IMR-90 (cell line): ENCODE measurements around the gene BANF1. TPM values are rescaled to one million over a fixed set of nuclear protein-coding genes. Genes with fewer than 3 reads are reported as not detected.

Experiments
- ATAC-seq: fragments of 200-7000 bp; cut with Tn5 transposase; 2 replicates; pipeline ENCODE4 v1.9.1; 2020; ENCODE audit warnings: low read depth, mild to moderate bottlenecking, moderate library complexity
- BruUV-seq: library from RNA; stranded (reverse); fragments of 400-500 nt; replicated peaks from 2 replicates; lab custom pipeline; 2021; lab: Mats Ljungman, UMichigan
- CTCF ChIA-PET: fragments of 300-600 bp; formaldehyde crosslinking; extraction: SDS; loops from one replicate; lab custom pipeline; 2021; ENCODE audit warnings: antibody characterized with exemption; lab: Yijun Ruan, JAX
- POLR2A ChIA-PET: fragments of 300-600 bp; sonication (Branson Sonifier 250); formaldehyde crosslinking; loops from one replicate; lab custom pipeline; 2022; ENCODE audit warnings: antibody characterized with exemption; ENCODE audit not compliant: unreplicated experiment; lab: Charles Lee
- DNase-seq: peaks from one replicate; pipeline ENCODE4 v3.0.0; 2013
- H2AFZ ChIP-seq: replicated peaks from 2 replicates; pipeline ENCODE3; 2013; ENCODE audit warnings: low read length, mild to moderate bottlenecking; ENCODE audit not compliant: poor library complexity
- H2AK5ac ChIP-seq: 2 replicates; pipeline ENCODE4 v1.6.1; 2013; ENCODE audit warnings: low read depth, low read length, inconsistent platforms
- H2AK9ac ChIP-seq: replicated peaks from 2 replicates; pipeline ENCODE3; 2013; ENCODE audit warnings: mild to moderate bottlenecking, low read depth, low read length, moderate library complexity; ENCODE audit not compliant: poor library complexity
- H2BK120ac ChIP-seq: 2 replicates; pipeline ENCODE4 v1.6.1; 2013; ENCODE audit warnings: low read depth, low read length, inconsistent platforms
- H2BK15ac ChIP-seq: 3 replicates; pipeline ENCODE4 v1.6.1; 2013; ENCODE audit warnings: low read depth, low read length, inconsistent platforms
- H2BK20ac ChIP-seq: 2 replicates; pipeline ENCODE4 v1.6.1; 2013; ENCODE audit warnings: low read depth, mild to moderate bottlenecking, inconsistent platforms, low read length, moderate library complexity
- H2BK5ac ChIP-seq: 2 replicates; pipeline ENCODE4 v1.6.1; 2013; ENCODE audit warnings: mild to moderate bottlenecking, low read depth, low read length, inconsistent platforms; ENCODE audit not compliant: poor library complexity, severe bottlenecking
- H3K14ac ChIP-seq: replicated peaks from 2 replicates; pipeline ENCODE4 v1.6.1; 2013; ENCODE audit warnings: low read depth, low read length, inconsistent platforms
- H3K18ac ChIP-seq: 2 replicates; pipeline ENCODE4 v1.6.1; 2013; ENCODE audit warnings: low read depth, low read length, control low read depth
- H3K23ac ChIP-seq: 2 replicates; pipeline ENCODE4 v1.6.1; 2013; ENCODE audit warnings: low read depth, low read length, inconsistent platforms
- H3K27ac ChIP-seq: 2 replicates; pipeline ENCODE4 v1.5.1; 2013; ENCODE audit warnings: mild to moderate bottlenecking, control low read depth, low read length; ENCODE audit not compliant: insufficient read depth
- H3K27me3 ChIP-seq: 2 replicates; pipeline ENCODE4 v1.6.1; 2013; ENCODE audit warnings: low read length; ENCODE audit not compliant: control insufficient read depth, insufficient read depth
- H3K36me3 ChIP-seq: 2 replicates; pipeline ENCODE4 v1.6.1; 2013; ENCODE audit warnings: low read length, mixed read lengths; ENCODE audit not compliant: control insufficient read depth, insufficient read depth
- H3K4ac ChIP-seq: 2 replicates; pipeline ENCODE4 v1.6.1; 2013; ENCODE audit warnings: low read depth, low read length, inconsistent platforms
- H3K4me1 ChIP-seq: 2 replicates; pipeline ENCODE4 v1.6.1; 2013; ENCODE audit warnings: low read length, mixed read lengths; ENCODE audit not compliant: control insufficient read depth, insufficient read depth
- H3K4me2 ChIP-seq: 2 replicates; pipeline ENCODE4 v1.6.1; 2013; ENCODE audit warnings: low read depth, mild to moderate bottlenecking, control low read depth, low read length, moderate library complexity
- H3K4me3 ChIP-seq: 2 replicates; pipeline ENCODE4 v1.5.1; 2013; ENCODE audit warnings: low read depth, mild to moderate bottlenecking, control low read depth, low read length, moderate library complexity; ENCODE audit not compliant: insufficient read depth
- H3K56ac ChIP-seq: 2 replicates; pipeline ENCODE4 v1.6.1; 2013; ENCODE audit warnings: low read length, inconsistent platforms; ENCODE audit not compliant: insufficient read depth; ENCODE audit errors: extremely low read depth
- H3K79me1 ChIP-seq, 2 experiments: 2 replicates each; pipeline ENCODE4 v1.6.1; 2013; ENCODE audit warnings: low read length in 2 of 2, inconsistent platforms in 1 of 2, low read depth in 1 of 2
- H3K9ac ChIP-seq: 2 replicates; pipeline ENCODE4 v1.6.1; 2013; ENCODE audit warnings: low read depth, low read length, control low read depth
- H3K9me1 ChIP-seq: 2 replicates; pipeline ENCODE4 v1.6.1; 2013; ENCODE audit warnings: low read length, inconsistent platforms; ENCODE audit not compliant: insufficient read depth
- H3K9me3 ChIP-seq: 2 replicates; pipeline ENCODE4 v1.6.1; 2013; ENCODE audit warnings: low read length; ENCODE audit not compliant: control insufficient read depth, insufficient read depth
- H4K20me1 ChIP-seq: 2 replicates; pipeline ENCODE4 v1.6.1; 2013; ENCODE audit warnings: low read length, inconsistent platforms; ENCODE audit not compliant: insufficient read depth
- H4K5ac ChIP-seq: 2 replicates; pipeline ENCODE4 v1.6.1; 2013; ENCODE audit warnings: mild to moderate bottlenecking, low read depth, low read length, control low read depth
- H4K8ac ChIP-seq, 2 experiments: 2 replicates each; pipeline ENCODE4 v1.6.1; 2013; ENCODE audit warnings: low read depth in 2 of 2, low read length in 2 of 2, control low read depth in 1 of 2, inconsistent platforms in 1 of 2
- H4K91ac ChIP-seq: 2 replicates; pipeline ENCODE4 v1.6.1; 2013; ENCODE audit warnings: low read depth, low read length, inconsistent platforms; ENCODE audit not compliant: insufficient read depth
- ELK1 ChIP-seq: fragments of 150-350 bp; IDR thresholded peaks from 2 replicates; pipeline ENCODE4 v1.6.1; 2016; ENCODE audit warnings: low read depth, mild to moderate bottlenecking, low read length, moderate library complexity, borderline replicate concordance
- MXI1 ChIP-seq: IDR thresholded peaks from 2 replicates; pipeline ENCODE4 v1.6.1; 2012; ENCODE audit warnings: low read depth, mild to moderate bottlenecking, low read length, moderate library complexity, borderline replicate concordance
- NFE2L2 ChIP-seq: fragments of 150-350 bp; IDR thresholded peaks from 2 replicates; pipeline ENCODE4 v1.6.1; 2016; ENCODE audit warnings: low read depth, mild to moderate bottlenecking, low read length
- RCOR1 ChIP-seq: IDR thresholded peaks from 2 replicates; pipeline ENCODE4 v1.6.1; 2012; ENCODE audit warnings: mild to moderate bottlenecking, low read length, improper control_type of control experiment; ENCODE audit not compliant: insufficient replicate concordance
- RFX5 ChIP-seq: IDR thresholded peaks from 2 replicates; pipeline ENCODE4 v1.8.0; 2012; ENCODE audit warnings: low read depth, mild to moderate bottlenecking, low read length, moderate library complexity
- SMC3 ChIP-seq: fragments of 150-350 bp; IDR thresholded peaks from 2 replicates; pipeline ENCODE4 v1.6.1; 2016; ENCODE audit warnings: low read depth, mild to moderate bottlenecking, antibody characterized with exemption, low read length, moderate library complexity
- WGBS, 2 experiments: methylation state at CpG; one replicate each; pipeline versions ENCODE4 v1.1.5 to v1.1.7; 2013; ENCODE audit warnings: missing lambda C conversion rate in 2 of 2; ENCODE audit not compliant: insufficient read length in 1 of 2; ENCODE audit errors: extremely low coverage in 2 of 2; 5-methylcytosine and 5-hydroxymethylcytosine counted together
- dilution Hi-C: fragments of 300-500 bp; cut with HindIII; formaldehyde crosslinking; loops from one replicate; pipeline ENCODE4 v1.14.3; 2018; ENCODE audit warnings: low sequenced_read_pairs; ENCODE audit not compliant: unreplicated experiment
- in situ Hi-C: fragments of 300-500 bp; cut with MboI; formaldehyde crosslinking; loops from 3 replicates; pipeline ENCODE4 v1.14.3; 2019; ENCODE audit warnings: low sequenced_read_pairs, inconsistent platforms, mixed read lengths
- intact Hi-C: fragments of 100-400 bp; cut with micrococcal nuclease; formaldehyde crosslinking; loops from 2 replicates; pipeline ENCODE4 v1.10.0; 2022
- polyA plus RNA-seq, 3 experiments: library from polyadenylated mRNA; depleted of rRNA; stranded (reverse); fragments of >200 nt; gene quantifications; 2 replicates each; pipeline ENCODE4 v1.2.3, GENCODE V29; 2012; ENCODE audit warnings: low replicate concordance in 1 of 3
- total RNA-seq: library from RNA; depleted of rRNA; stranded (reverse); fragments of >200 nt; gene quantifications from 2 replicates; pipeline ENCODE4 v1.2.3, GENCODE V29; 2012

Gene BANF1
- total and polyA plus RNA-seq, 2 of the 4 experiments (the other 2 are of a cell fraction) = 36.6 to 242 TPM

GRCh38 chr11:66011785-66012303 is 9.5 kb downstream of the BANF1 start, which contains the start of gene CST6:
TSS of gene CST6 (plus strand) at chr11:66012008. CDS start at chr11:66012045, 37 bp downstream.
- Histone ChIP-seq H2AK9ac (peak within 1 kb of the TSS; percentile 65), H2BK120ac (0 out of 2 replicates have a peak within 1 kb of the TSS, but pooled peaks have one; percentile 13), H2BK5ac (no peak within 1 kb of the TSS), H4K5ac (no peak within 1 kb of the TSS), H3K4me3 (no peak within 1 kb of the TSS), H2BK20ac (no peak within 1 kb of the TSS), H3K23ac (no peak within 1 kb of the TSS), H2AK5ac (peak within 1 kb of the TSS; percentile 24; the same call in 1 of the 2 replicates), H3K9me3 (no peaks in the 10 kb centered on the region), H4K20me1 (no peaks in the 10 kb centered on the region; the same call in 1 of the 2 replicates), H4K91ac (no peak within 1 kb of the TSS), H3K4me1 (peaks cover 9% of the 10 kb centered on the region), H4K8ac (no peak within 1 kb of the TSS), H2BK15ac (0 out of 3 replicates have a peak within 1 kb of the TSS, but pooled peaks have one; percentile 27), H3K27ac (no peak within 1 kb of the TSS), H3K27me3 (peaks cover 13% of the 10 kb centered on the region), H3K14ac (no peak within 1 kb of the TSS), H3K36me3 (no peaks in the 10 kb centered on the region), H3K4ac (peak within 1 kb of the TSS; percentile 10), H2AFZ (peak within 1 kb of the TSS; percentile 81), H3K18ac (no peak within 1 kb of the TSS), H3K4me2 (no peak within 1 kb of the TSS), H3K56ac (no peak within 1 kb of the TSS), H3K9me1 (peaks cover 19% of the 10 kb centered on the region), H3K9ac (no peak within 1 kb of the TSS), H3K79me1 (no peaks in the 10 kb centered on the region)
- in situ Hi-C loops = no loop called here
- whole genome bisulfite sequencing, 2 experiments = 9% methylated on average over 18 of the region's 61 CpGs; no CpG with 5 or more reads in 1 of the 2 experiments
- intact Hi-C loops = no loop called here
- ChIA-PET CTCF (no interaction called here), POLR2A (interaction anchor here (0.6 to 1.7 kb wide), 2 partner anchors 9 to 256 kb away, joined by 6 to 12 read pairs; partner anchors contain the start of gene BANF1)
- TF ChIP-seq SMC3 = no peak
- no peak for TF ChIP-seq ELK1
- no peak for TF ChIP-seq MXI1
- no peak for TF ChIP-seq RCOR1
- no peak for TF ChIP-seq RFX5
- TF ChIP-seq NFE2L2 = no peak
- no TSS peak for BruUV-seq
- dilution Hi-C loops = no loop called here
- ATAC-seq (0 out of 2 replicates have a peak, but pooled peaks have one; percentile 9), DNase-seq (no peak)
